Ishikawa (cell line): ENCODE measurements around the gene INAFM2.

Experiments
- CEBPB ChIP-seq: IDR thresholded peaks from 2 replicates; pipeline ENCODE4 v1.6.1; 2012
- CREB1 ChIP-seq: IDR thresholded peaks from 2 replicates; pipeline ENCODE4 v1.6.1; 2012; ENCODE audit warnings: low read depth
- EGR1 ChIP-seq: IDR thresholded peaks from 2 replicates; pipeline ENCODE4 v1.6.1; 2012
- EP300 ChIP-seq: IDR thresholded peaks from 2 replicates; pipeline ENCODE4 v1.6.1; 2012; ENCODE audit warnings: borderline replicate concordance
- TAF1 ChIP-seq: IDR thresholded peaks from 2 replicates; pipeline ENCODE4 v1.6.1; 2012; ENCODE audit warnings: low read depth, mild to moderate bottlenecking
- TCF12 ChIP-seq: IDR thresholded peaks from 2 replicates; pipeline ENCODE4 v1.6.1; 2012; ENCODE audit warnings: low read depth
- TEAD4 ChIP-seq: IDR thresholded peaks from 2 replicates; pipeline ENCODE4 v1.6.1; 2012
- ZBTB7A ChIP-seq: IDR thresholded peaks from 2 replicates; pipeline ENCODE4 v1.6.1; 2012; ENCODE audit warnings: low read depth
- TF ChIP-seq, protein P1 (sequence below): IDR thresholded peaks from 2 replicates; pipeline ENCODE4 v1.6.1; 2012; ENCODE audit warnings: low read depth, mild to moderate bottlenecking
- TF ChIP-seq, protein P2 (sequence below): IDR thresholded peaks from 2 replicates; pipeline ENCODE4 v1.6.1; 2012

- TF ChIP-seq EP300 (peak; percentile 37), TEAD4 (no peak), TAF1 (no peak), CEBPB (no peak), CREB1 (no peak), TCF12 (no peak), EGR1 (peak; percentile 92), ZBTB7A (0 out of 2 replicates have a peak, but pooled peaks have one; percentile 74)
- TF ChIP-seq, protein P1, sequence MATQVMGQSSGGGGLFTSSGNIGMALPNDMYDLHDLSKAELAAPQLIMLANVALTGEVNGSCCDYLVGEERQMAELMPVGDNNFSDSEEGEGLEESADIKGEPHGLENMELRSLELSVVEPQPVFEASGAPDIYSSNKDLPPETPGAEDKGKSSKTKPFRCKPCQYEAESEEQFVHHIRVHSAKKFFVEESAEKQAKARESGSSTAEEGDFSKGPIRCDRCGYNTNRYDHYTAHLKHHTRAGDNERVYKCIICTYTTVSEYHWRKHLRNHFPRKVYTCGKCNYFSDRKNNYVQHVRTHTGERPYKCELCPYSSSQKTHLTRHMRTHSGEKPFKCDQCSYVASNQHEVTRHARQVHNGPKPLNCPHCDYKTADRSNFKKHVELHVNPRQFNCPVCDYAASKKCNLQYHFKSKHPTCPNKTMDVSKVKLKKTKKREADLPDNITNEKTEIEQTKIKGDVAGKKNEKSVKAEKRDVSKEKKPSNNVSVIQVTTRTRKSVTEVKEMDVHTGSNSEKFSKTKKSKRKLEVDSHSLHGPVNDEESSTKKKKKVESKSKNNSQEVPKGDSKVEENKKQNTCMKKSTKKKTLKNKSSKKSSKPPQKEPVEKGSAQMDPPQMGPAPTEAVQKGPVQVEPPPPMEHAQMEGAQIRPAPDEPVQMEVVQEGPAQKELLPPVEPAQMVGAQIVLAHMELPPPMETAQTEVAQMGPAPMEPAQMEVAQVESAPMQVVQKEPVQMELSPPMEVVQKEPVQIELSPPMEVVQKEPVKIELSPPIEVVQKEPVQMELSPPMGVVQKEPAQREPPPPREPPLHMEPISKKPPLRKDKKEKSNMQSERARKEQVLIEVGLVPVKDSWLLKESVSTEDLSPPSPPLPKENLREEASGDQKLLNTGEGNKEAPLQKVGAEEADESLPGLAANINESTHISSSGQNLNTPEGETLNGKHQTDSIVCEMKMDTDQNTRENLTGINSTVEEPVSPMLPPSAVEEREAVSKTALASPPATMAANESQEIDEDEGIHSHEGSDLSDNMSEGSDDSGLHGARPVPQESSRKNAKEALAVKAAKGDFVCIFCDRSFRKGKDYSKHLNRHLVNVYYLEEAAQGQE: peak; percentile 90
- TF ChIP-seq, protein P2, sequence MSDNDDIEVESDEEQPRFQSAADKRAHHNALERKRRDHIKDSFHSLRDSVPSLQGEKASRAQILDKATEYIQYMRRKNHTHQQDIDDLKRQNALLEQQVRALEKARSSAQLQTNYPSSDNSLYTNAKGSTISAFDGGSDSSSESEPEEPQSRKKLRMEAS: peak; percentile 68
Observed at GRCh38 chr15:40357723-40358470, 34.4 kb downstream of the INAFM2 start, which contains the start of gene DISP2.
